Natural killer cell (primary cell): ENCODE results near the gene TIMP2. TPM values are rescaled to one million over a fixed set of nuclear protein-coding genes. Genes with fewer than 3 reads are reported as not detected.

ENCODE experiments used
- ATAC-seq, 3 donors: fragments of 150-1000 bp in 2 of 3; fragments of 200-7000 bp in 1 of 3; cut with Tn5 transposase; 1 replicate in 1 of 3; 2 replicates in 2 of 3; pipeline ENCODE4 v1.10.0; 2021; ENCODE audit warnings: mild to moderate bottlenecking in 2 of 3, moderate library complexity in 2 of 3
- DNase-seq, 2 donors: peaks; one replicate each; pipeline versions ENCODE4 v3.0.0 to v3.0.0-alpha.2; 2013 to 2021; ENCODE audit warnings: mixed read lengths in 1 of 2
- H3K27ac ChIP-seq: one replicate; pipeline ENCODE4 v1.5.1; 2013; ENCODE audit warnings: mild to moderate bottlenecking, low read length
- H3K27me3 ChIP-seq: one replicate; pipeline ENCODE4 v1.6.1; 2013; ENCODE audit warnings: low read length; ENCODE audit not compliant: control insufficient read depth, insufficient read depth
- H3K36me3 ChIP-seq: one replicate; pipeline ENCODE4 v1.6.1; 2013; ENCODE audit warnings: low read length; ENCODE audit not compliant: control insufficient read depth, insufficient read depth
- H3K4me1 ChIP-seq: one replicate; pipeline ENCODE4 v1.6.1; 2013; ENCODE audit warnings: low read length; ENCODE audit not compliant: control insufficient read depth, insufficient read depth
- H3K4me3 ChIP-seq: one replicate; pipeline ENCODE4 v1.5.1; 2013; ENCODE audit warnings: low read length
- H3K9me3 ChIP-seq: one replicate; pipeline ENCODE4 v1.6.1; 2013; ENCODE audit warnings: low read length; ENCODE audit not compliant: control insufficient read depth, insufficient read depth
- H3K27ac Mint-ChIP-seq, 2 donors: one replicate each; pipeline ENCODE4 v1.8.0; 2022; ENCODE audit warnings: mild to moderate bottlenecking in 2 of 2, mixed read lengths in 2 of 2, moderate library complexity in 1 of 2
- H3K27me3 Mint-ChIP-seq, 2 donors: one replicate each; pipeline ENCODE4 v1.8.0; 2022; ENCODE audit warnings: low read depth in 2 of 2, mixed read lengths in 2 of 2
- H3K36me3 Mint-ChIP-seq: one replicate; pipeline ENCODE4 v1.8.0; 2022; ENCODE audit warnings: mixed read lengths
- H3K4me1 Mint-ChIP-seq, 2 donors: one replicate each; pipeline ENCODE4 v1.8.0; 2022; ENCODE audit warnings: mixed read lengths in 2 of 2
- H3K4me3 Mint-ChIP-seq: one replicate; pipeline ENCODE4 v1.8.0; 2022; ENCODE audit warnings: mild to moderate bottlenecking, moderate library complexity, mixed read lengths
- H3K9me3 Mint-ChIP-seq, 2 donors: one replicate each; pipeline ENCODE4 v1.8.0; 2022; ENCODE audit warnings: mixed read lengths in 2 of 2
- WGBS: methylation state at CpG from one replicate; pipeline ENCODE4 v1.1.7; 2013; ENCODE audit warnings: missing lambda C conversion rate; ENCODE audit not compliant: insufficient coverage; 5-methylcytosine and 5-hydroxymethylcytosine counted together
- intact Hi-C: fragments of 100-400 bp; cut with micrococcal nuclease; formaldehyde crosslinking; loops from one replicate; pipeline ENCODE4 v1.14.2; 2022
- total RNA-seq, 4 donors: library from RNA; stranded (reverse); fragments of 120-200 nt in 1 of 4; gene quantifications; one replicate each; pipeline versions ENCODE4 v1.2.3 to v1.2.4, GENCODE V29; 2013 to 2022
- TF ChIP-seq, protein P1 (sequence below): fragments of 200-600 bp; IDR thresholded peaks from one replicate; pipeline ENCODE4 v1.8.0; 2022; ENCODE audit warnings: antibody characterized with exemption

Gene TIMP2
- total RNA-seq, 3 donors from 2014 or later (not counting 1 experiment from before 2014, with no cell fraction given) = 3.6 to 8.2 (median 7.1) TPM

DNA sequence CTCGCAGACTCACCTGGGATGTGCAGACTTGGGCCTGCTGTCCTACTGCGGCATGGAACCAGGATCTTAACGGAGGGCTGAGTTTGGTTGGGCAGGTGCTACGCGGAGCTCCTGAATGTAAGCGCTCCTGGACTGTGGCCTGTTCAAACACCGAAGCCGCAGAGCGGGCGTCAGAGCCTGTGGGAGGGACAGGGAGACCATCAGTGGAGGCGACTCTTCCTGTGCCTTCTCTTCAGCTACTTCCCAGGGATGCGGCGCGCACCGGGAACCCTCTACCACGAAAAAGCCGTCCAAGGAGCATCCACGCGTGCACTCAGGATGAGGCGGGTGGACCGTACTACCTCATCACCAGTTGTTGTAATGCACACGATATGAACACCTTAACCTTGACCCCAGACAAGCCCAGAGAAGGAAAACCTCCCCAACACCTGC, 86.6 kb downstream of the TIMP2 start:
- no peak overlapping the region for H3K4me3 ChIP-seq
- H3K36me3 ChIP-seq = peaks cover 42% of the 10 kb centered on the region
- Mint-ChIP-seq H3K27me3 (no peaks in the 10 kb centered on the region), H3K9me3 (no peaks in the 10 kb centered on the region), H3K4me1 (peaks cover 23 to 47% of the 10 kb centered on the region in 2 donors), H3K27ac (peak overlapping the region; percentile 92 to 96), H3K36me3 (peaks cover 13% of the 10 kb centered on the region), H3K4me3 (peak overlapping the region; percentile 89)
- intact Hi-C loops = loop anchor here (5.0 kb wide), 1 partner anchor 51 kb away; no protein-coding TSS in a partner anchor
- 95% methylated on average over 22 of the region's 22 CpGs for WGBS
- H3K27ac ChIP-seq = no peak overlapping the region
- H3K9me3 ChIP-seq = no peaks in the 10 kb centered on the region
- no peak for DNase-seq
- H3K4me1 ChIP-seq = peaks cover 25% of the 10 kb centered on the region
- no peaks in the 10 kb centered on the region for H3K27me3 ChIP-seq
- TF ChIP-seq, protein P1, sequence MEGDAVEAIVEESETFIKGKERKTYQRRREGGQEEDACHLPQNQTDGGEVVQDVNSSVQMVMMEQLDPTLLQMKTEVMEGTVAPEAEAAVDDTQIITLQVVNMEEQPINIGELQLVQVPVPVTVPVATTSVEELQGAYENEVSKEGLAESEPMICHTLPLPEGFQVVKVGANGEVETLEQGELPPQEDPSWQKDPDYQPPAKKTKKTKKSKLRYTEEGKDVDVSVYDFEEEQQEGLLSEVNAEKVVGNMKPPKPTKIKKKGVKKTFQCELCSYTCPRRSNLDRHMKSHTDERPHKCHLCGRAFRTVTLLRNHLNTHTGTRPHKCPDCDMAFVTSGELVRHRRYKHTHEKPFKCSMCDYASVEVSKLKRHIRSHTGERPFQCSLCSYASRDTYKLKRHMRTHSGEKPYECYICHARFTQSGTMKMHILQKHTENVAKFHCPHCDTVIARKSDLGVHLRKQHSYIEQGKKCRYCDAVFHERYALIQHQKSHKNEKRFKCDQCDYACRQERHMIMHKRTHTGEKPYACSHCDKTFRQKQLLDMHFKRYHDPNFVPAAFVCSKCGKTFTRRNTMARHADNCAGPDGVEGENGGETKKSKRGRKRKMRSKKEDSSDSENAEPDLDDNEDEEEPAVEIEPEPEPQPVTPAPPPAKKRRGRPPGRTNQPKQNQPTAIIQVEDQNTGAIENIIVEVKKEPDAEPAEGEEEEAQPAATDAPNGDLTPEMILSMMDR = no peak
- no peak for ATAC-seq

DNA sequence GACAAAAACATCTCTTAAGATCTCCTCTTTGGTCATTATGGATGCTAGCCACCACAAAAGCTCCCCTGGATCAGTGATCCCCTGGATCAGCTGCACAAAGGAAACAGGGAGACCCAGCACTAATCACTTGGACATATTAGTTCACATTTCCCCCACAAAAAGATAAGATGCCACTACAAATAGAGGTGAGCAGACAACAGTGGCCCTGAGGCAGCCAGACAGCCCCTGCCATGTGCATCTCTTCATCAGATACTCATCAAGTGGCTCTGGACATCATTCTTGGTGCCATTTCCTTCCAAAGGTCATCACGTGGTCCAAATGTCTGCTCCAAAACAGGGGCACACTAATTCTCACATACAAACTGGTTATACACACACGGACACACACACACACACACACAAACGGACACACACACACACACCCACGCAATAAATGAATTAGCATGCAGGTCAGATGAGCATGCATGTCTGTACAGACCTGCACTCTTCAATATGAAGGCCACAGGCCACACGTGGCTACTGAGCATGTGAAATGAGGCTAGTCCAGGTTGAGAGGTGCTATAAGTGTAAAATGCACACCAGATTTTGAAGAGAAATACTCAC, 88.7 kb downstream of the TIMP2 start:
- Histone ChIP-seq H3K4me1 (peaks cover 21% of the 10 kb centered on the region), H3K9me3 (no peaks in the 10 kb centered on the region), H3K36me3 (peaks cover 58% of the 10 kb centered on the region), H3K4me3 (no peak overlapping the region), H3K27me3 (no peaks in the 10 kb centered on the region), H3K27ac (no peak overlapping the region)
- Mint-ChIP-seq H3K4me3 (no peak overlapping the region), H3K4me1 (peaks cover 21 to 46% of the 10 kb centered on the region in 2 donors), H3K27me3 (no peaks in the 10 kb centered on the region), H3K36me3 (peaks cover 13% of the 10 kb centered on the region), H3K27ac (peak overlapping the region; percentile 50 to 96), H3K9me3 (no peaks in the 10 kb centered on the region)
- WGBS = 82% methylated on average over 4 of the region's 5 CpGs
- intact Hi-C loops = loop anchor here (5.0 kb wide), 1 partner anchor 49 kb away; no protein-coding TSS in a partner anchor
- DNase-seq = no peak
- no peak for ATAC-seq
- TF ChIP-seq, protein P1 = no peak

DNA sequence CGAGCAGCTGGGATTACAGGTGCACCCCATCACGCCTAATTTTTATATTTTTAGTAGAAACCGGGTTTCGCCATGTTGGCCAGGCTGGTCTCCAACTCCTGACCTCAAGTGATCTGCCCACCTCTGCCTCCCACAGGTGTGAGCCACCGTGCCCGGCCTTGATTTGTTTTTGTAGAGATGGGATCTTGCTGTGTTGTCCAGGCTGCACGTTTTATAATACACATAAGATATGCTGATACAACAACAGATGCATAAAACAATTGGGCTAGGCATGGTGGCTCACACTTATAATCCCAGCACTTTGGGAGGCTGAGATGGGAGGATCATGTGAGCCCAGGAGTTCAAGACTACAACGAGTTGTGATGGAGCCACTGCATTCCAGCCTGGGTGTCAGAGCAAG, 90.6 kb downstream of the TIMP2 start:
- Histone ChIP-seq H3K36me3 (peaks cover 71% of the 10 kb centered on the region), H3K4me1 (peaks cover 13% of the 10 kb centered on the region), H3K27me3 (no peaks in the 10 kb centered on the region), H3K4me3 (no peak overlapping the region), H3K27ac (no peak overlapping the region), H3K9me3 (no peaks in the 10 kb centered on the region)
- Mint-ChIP-seq H3K27me3 (no peaks in the 10 kb centered on the region), H3K4me3 (no peak overlapping the region), H3K36me3 (peaks cover 23% of the 10 kb centered on the region), H3K27ac (no peak overlapping the region), H3K4me1 (peaks cover 22 to 41% of the 10 kb centered on the region in 2 donors), H3K9me3 (no peaks in the 10 kb centered on the region)
- TF ChIP-seq, protein P1 = no peak
- intact Hi-C loops = no loop called here
- 99% methylated on average over 5 of the region's 8 CpGs for WGBS
- ATAC-seq = no peak
- DNase-seq = no peak

DNA sequence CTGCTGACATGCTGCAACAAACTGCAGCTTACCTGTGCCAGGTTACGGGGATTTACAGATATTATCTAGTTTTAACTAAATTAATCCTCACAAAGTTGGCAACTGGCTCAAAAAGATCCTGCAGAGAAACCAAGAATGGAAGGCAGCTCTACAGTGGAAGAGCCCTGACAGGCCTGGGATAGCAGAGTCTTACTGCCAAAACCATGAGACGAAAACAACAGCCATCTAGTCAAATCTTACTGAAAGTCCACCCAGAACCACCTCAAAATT, 92.7 kb downstream of the TIMP2 start:
- Histone ChIP-seq H3K27me3 (no peaks in the 10 kb centered on the region), H3K4me3 (no peak overlapping the region), H3K27ac (no peak overlapping the region), H3K9me3 (no peaks in the 10 kb centered on the region), H3K4me1 (no peaks in the 10 kb centered on the region), H3K36me3 (peaks cover 86% of the 10 kb centered on the region)
- DNase-seq = no peak
- 98% methylated on average over 2 of the region's 2 CpGs for WGBS
- H3K27ac Mint-ChIP-seq = no peak overlapping the region
- H3K4me1 Mint-ChIP-seq = peaks cover 9 to 28% of the 10 kb centered on the region in 2 donors
- intact Hi-C loops = no loop called here
- TF ChIP-seq, protein P1 = no peak
- no peak overlapping the region for H3K4me3 Mint-ChIP-seq
- no peaks in the 10 kb centered on the region for H3K9me3 Mint-ChIP-seq
- H3K36me3 Mint-ChIP-seq = peaks cover 31% of the 10 kb centered on the region
- ATAC-seq = no peak
- no peaks in the 10 kb centered on the region for H3K27me3 Mint-ChIP-seq
